H9 (cell line): ENCODE results near the gene LRRC17. TPM values are rescaled to one million over a fixed set of nuclear protein-coding genes. Genes with fewer than 3 reads are reported as not detected.

Experiments
- DNase-seq: peaks from one replicate; pipeline ENCODE4 v3.0.0-alpha.2; 2017
- H2AFZ ChIP-seq: one replicate; pipeline ENCODE4 v1.6.1; 2013; ENCODE audit warnings: mild to moderate bottlenecking, low read length, control low read depth, moderate library complexity
- H2AK5ac ChIP-seq: 2 replicates; pipeline ENCODE4 v1.6.1; 2013; ENCODE audit warnings: low read length, control low read depth, mixed read lengths; ENCODE audit not compliant: insufficient read length
- H2BK120ac ChIP-seq: one replicate; pipeline ENCODE4 v1.6.1; 2013; ENCODE audit warnings: low read depth, mild to moderate bottlenecking, low read length, control low read depth, inconsistent platforms; ENCODE audit not compliant: poor library complexity, severe bottlenecking
- H2BK12ac ChIP-seq: 2 replicates; pipeline ENCODE4 v1.6.1; 2013; ENCODE audit warnings: low read length, control low read depth, mixed read lengths, low read depth; ENCODE audit not compliant: insufficient read length
- H2BK15ac ChIP-seq: 2 replicates; pipeline ENCODE4 v1.6.1; 2013; ENCODE audit warnings: low read depth, low read length, control low read depth
- H2BK20ac ChIP-seq: one replicate; pipeline ENCODE4 v1.6.1; 2013; ENCODE audit warnings: low read depth, mild to moderate bottlenecking, low read length, control low read depth, inconsistent platforms; ENCODE audit not compliant: poor library complexity, severe bottlenecking
- H2BK5ac ChIP-seq: 2 replicates; pipeline ENCODE4 v1.6.1; 2013; ENCODE audit warnings: low read length, control low read depth, mixed read lengths; ENCODE audit not compliant: insufficient read length
- H3K14ac ChIP-seq: 2 replicates; pipeline ENCODE4 v1.6.1; 2013; ENCODE audit warnings: low read length, control low read depth; ENCODE audit not compliant: insufficient read depth
- H3K18ac ChIP-seq: 2 replicates; pipeline ENCODE4 v1.6.1; 2013; ENCODE audit warnings: low read depth, mild to moderate bottlenecking, mixed read lengths, low read length, control low read depth; ENCODE audit not compliant: insufficient read length
- H3K23ac ChIP-seq: 2 replicates; pipeline ENCODE4 v1.6.1; 2013; ENCODE audit warnings: low read length, control low read depth, mixed read lengths, low read depth; ENCODE audit not compliant: insufficient read length
- H3K23me2 ChIP-seq: 2 replicates; pipeline ENCODE4 v1.6.1; 2013; ENCODE audit warnings: low read depth, mild to moderate bottlenecking, mixed read lengths, low read length, control low read depth; ENCODE audit not compliant: insufficient read length, poor library complexity, severe bottlenecking
- H3K27ac ChIP-seq: 2 replicates; pipeline ENCODE4 v1.5.1; 2013; ENCODE audit warnings: low read length, control low read depth, mixed read lengths, low read depth; ENCODE audit not compliant: insufficient read length
- H3K27me3 ChIP-seq: 2 replicates; pipeline ENCODE4 v1.6.1; 2013; ENCODE audit warnings: low read length, control low read depth, inconsistent platforms; ENCODE audit not compliant: insufficient read depth
- H3K4ac ChIP-seq: 2 replicates; pipeline ENCODE4 v1.6.1; 2013; ENCODE audit warnings: low read depth, mild to moderate bottlenecking, control low read depth, inconsistent platforms, low read length, moderate library complexity
- H3K4me1 ChIP-seq: 2 replicates; pipeline ENCODE4 v1.6.1; 2013; ENCODE audit warnings: low read length, control low read depth, inconsistent platforms; ENCODE audit not compliant: insufficient read depth
- H3K4me2 ChIP-seq: 2 replicates; pipeline ENCODE4 v1.6.1; 2013; ENCODE audit warnings: low read length, control low read depth, mixed read lengths; ENCODE audit not compliant: insufficient read length, insufficient read depth
- H3K56ac ChIP-seq: 2 replicates; pipeline ENCODE4 v1.6.1; 2013; ENCODE audit warnings: low read depth, mild to moderate bottlenecking, mixed read lengths, low read length, control low read depth; ENCODE audit not compliant: insufficient read length
- H3K79me1 ChIP-seq: 2 replicates; pipeline ENCODE4 v1.6.1; 2013; ENCODE audit warnings: low read depth, mild to moderate bottlenecking, moderate library complexity, low read length, control low read depth, inconsistent platforms; ENCODE audit not compliant: insufficient read depth, poor library complexity, severe bottlenecking
- H3K79me2 ChIP-seq: 2 replicates; pipeline ENCODE4 v1.6.1; 2013; ENCODE audit warnings: low read length, control low read depth, inconsistent platforms; ENCODE audit not compliant: insufficient read depth
- H3K9ac ChIP-seq: 2 replicates; pipeline ENCODE4 v1.6.1; 2013; ENCODE audit warnings: low read length, control low read depth, mixed read lengths; ENCODE audit not compliant: insufficient read length; ENCODE audit errors: extremely low read depth
- H3K9me3 ChIP-seq: one replicate; pipeline ENCODE4 v1.6.1; 2013; ENCODE audit warnings: low read depth, low read length, inconsistent platforms; ENCODE audit not compliant: control insufficient read depth
- H3T11ph ChIP-seq: one replicate; pipeline ENCODE4 v1.6.1; 2013; ENCODE audit warnings: mild to moderate bottlenecking, low read length, control low read depth, inconsistent platforms
- H4K20me1 ChIP-seq: one replicate; pipeline ENCODE4 v1.6.1; 2013; ENCODE audit not compliant: control insufficient read depth, insufficient read length, insufficient read depth
- H4K5ac ChIP-seq: 2 replicates; pipeline ENCODE4 v1.6.1; 2013; ENCODE audit warnings: low read depth, mild to moderate bottlenecking, mixed read lengths, low read length, control low read depth; ENCODE audit not compliant: insufficient read length
- H4K8ac ChIP-seq: replicated peaks from 2 replicates; pipeline ENCODE4 v1.6.1; 2013; ENCODE audit warnings: low read length, control low read depth, mixed read lengths, low read depth; ENCODE audit not compliant: insufficient read length
- H4K91ac ChIP-seq: 2 replicates; pipeline ENCODE4 v1.6.1; 2013; ENCODE audit warnings: low read depth, mild to moderate bottlenecking, moderate library complexity, mixed read lengths, low read length, control low read depth; ENCODE audit not compliant: insufficient read length
- H3K27ac Mint-ChIP-seq, 3 experiments: 2 replicates in 2 of 3; 3 replicates in 1 of 3; pipeline ENCODE4 v1.8.0; 2020 to 2021; ENCODE audit warnings: mixed read lengths in 3 of 3, mild to moderate bottlenecking in 1 of 3, moderate library complexity in 1 of 3
- H3K27me3 Mint-ChIP-seq: 2 replicates; pipeline ENCODE4 v1.8.0; 2021; ENCODE audit warnings: low read depth, mild to moderate bottlenecking, moderate library complexity, mixed read lengths
- H3K36me3 Mint-ChIP-seq, 3 experiments: 2 replicates in 2 of 3; 3 replicates in 1 of 3; pipeline ENCODE4 v1.8.0; 2020 to 2021; ENCODE audit warnings: low read depth in 3 of 3, mixed read lengths in 3 of 3; ENCODE audit not compliant: insufficient read depth in 1 of 3
- H3K4me1 Mint-ChIP-seq, 2 experiments: 2 replicates each; pipeline ENCODE4 v1.8.0; 2020; ENCODE audit warnings: mixed read lengths in 2 of 2
- H3K4me3 Mint-ChIP-seq, 2 experiments: 2 replicates in 1 of 2; 3 replicates in 1 of 2; pipeline ENCODE4 v1.8.0; 2020 to 2021; ENCODE audit warnings: mild to moderate bottlenecking in 2 of 2, mixed read lengths in 2 of 2, moderate library complexity in 1 of 2
- H3K9me3 Mint-ChIP-seq, 2 experiments: 2 replicates in 1 of 2; 3 replicates in 1 of 2; pipeline ENCODE4 v1.8.0; 2020; ENCODE audit warnings: mild to moderate bottlenecking in 2 of 2, mixed read lengths in 2 of 2, moderate library complexity in 1 of 2
- CTCF ChIP-seq: fragments of 200-600 bp; sonication (generic); conservative IDR thresholded peaks from 3 replicates; pipeline ENCODE4 v1.8.0; 2021; ENCODE audit warnings: antibody characterized with exemption, mild to moderate bottlenecking
- WGBS: extraction: QIAGEN DNeasy Blood & Tissue Kit; methylation state at CpG from one replicate; pipeline ENCODE4 v1.1.7; 2013; ENCODE audit warnings: missing lambda C conversion rate, low lambda C conversion rate, mixed read lengths; ENCODE audit not compliant: insufficient read length; ENCODE audit errors: extremely low coverage; 5-methylcytosine and 5-hydroxymethylcytosine counted together
- total RNA-seq: library from RNA; stranded (reverse); gene quantifications from 2 replicates; pipeline ENCODE4 v1.2.1, GENCODE V29; 2021

Gene LRRC17
- total RNA-seq, 1 experiment from 2014 or later = 2.0 TPM

GRCh38 chr7:102927312-102927933 is 14.6 kb downstream of the LRRC17 start:
- H3K36me3 Mint-ChIP-seq = peaks cover 0 to 8% (median 0%) of the 10 kb centered on the region in 3 experiments; a peak in 2 of 7 replicates
- H4K8ac ChIP-seq = no peak overlapping the region
- no peaks in the 10 kb centered on the region for H3K27me3 ChIP-seq
- H3K27ac ChIP-seq = no peak overlapping the region
- no peak overlapping the region for H2AFZ ChIP-seq
- no peaks in the 10 kb centered on the region for H3K23me2 ChIP-seq
- no peak overlapping the region for H3K4ac ChIP-seq
- no peaks in the 10 kb centered on the region for H3K9me3 Mint-ChIP-seq
- H4K91ac ChIP-seq = no peak overlapping the region
- H3K23ac ChIP-seq = no peak overlapping the region
- no peak overlapping the region for H3T11ph ChIP-seq
- H2BK120ac ChIP-seq = no peak overlapping the region
- H3K9me3 ChIP-seq = no peaks in the 10 kb centered on the region
- no peak overlapping the region for H3K4me2 ChIP-seq
- no peak overlapping the region for H2BK5ac ChIP-seq
- H3K27ac Mint-ChIP-seq = no peak overlapping the region
- no peaks in the 10 kb centered on the region for H4K20me1 ChIP-seq
- no peak overlapping the region for H3K18ac ChIP-seq
- no peak overlapping the region for H2BK20ac ChIP-seq
- H3K79me1 ChIP-seq = no peaks in the 10 kb centered on the region
- H3K79me2 ChIP-seq = no peaks in the 10 kb centered on the region
- H3K4me1 ChIP-seq = no peaks in the 10 kb centered on the region; the same call in 1 of the 2 replicates
- peaks cover 30 to 32% of the 10 kb centered on the region in 2 experiments for H3K4me1 Mint-ChIP-seq
- H3K27me3 Mint-ChIP-seq = no peaks in the 10 kb centered on the region
- no peak for DNase-seq
- no peak for TF ChIP-seq CTCF
- no peak overlapping the region for H2AK5ac ChIP-seq
- no peak overlapping the region for H4K5ac ChIP-seq
- WGBS = no CpG with 5 or more reads among the region's 2 CpGs
- H2BK12ac ChIP-seq = no peak overlapping the region
- H3K9ac ChIP-seq = no peak overlapping the region
- H3K14ac ChIP-seq = no peak overlapping the region
- H3K56ac ChIP-seq = no peak overlapping the region
- no peak overlapping the region for H2BK15ac ChIP-seq
- no peak overlapping the region for H3K4me3 Mint-ChIP-seq
